ENCODE measurements around the gene LTBP1.

- TF ChIP-seq CTCF (conservative IDR thresholded peaks at IDR 0.05; ENCODE audit: low read depth, low read length) (no peak), EZH2 (IDR thresholded peaks at IDR 0.05; ENCODE audit: borderline replicate concordance, low read depth, low read length, poor library complexity, severe bottlenecking) (no peak)
Observed at GRCh38 chr2:33126958-33127357, 180.2 kb downstream of the LTBP1 start.
